ENCODE results near the gene SH3RF1.

DNA sequence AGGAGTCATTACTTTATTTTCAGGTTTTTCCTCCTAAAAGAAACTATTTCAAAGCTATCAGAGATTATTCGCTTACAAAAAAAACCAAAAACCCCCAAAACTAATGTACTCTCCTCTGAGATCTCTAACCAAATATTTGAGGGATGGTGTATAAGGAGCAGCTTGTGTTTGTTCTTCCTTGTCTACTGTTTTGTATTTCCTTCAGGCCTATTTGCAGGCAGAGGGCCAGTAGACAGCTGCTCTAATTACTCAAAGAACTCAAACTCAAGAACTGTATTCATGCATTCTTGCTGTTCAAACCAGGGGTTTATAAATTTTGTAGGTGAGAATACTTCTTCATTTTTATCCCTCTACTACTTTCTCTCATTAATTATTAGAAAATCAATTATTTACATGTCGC is 51.3 kb downstream of the SH3RF1 start:
- TF ChIP-seq CTCF (IDR thresholded peaks at IDR 0.05) (no peak), POLR2A (IDR thresholded peaks at IDR 0.05) (no peak)

All from body of pancreas (tissue), 4 donors.